ENCODE results near the gene ZYX.
"Not testable (repeated sequence)": the region's sequence is repeated elsewhere in the genome, so short reads cannot be mapped to it uniquely, and the experiment has no call there.

ZYX gene

GRCh38 chr7:143417734-143418383 is 36.7 kb downstream of the ZYX start:
- DNase-seq (ENCODE audit: insufficient read length) (no peak), FAIRE-seq (no peak)
- no peak for TF ChIP-seq TAF1 (IDR thresholded peaks at IDR 0.05; ENCODE audit: borderline replicate concordance, low read depth, low read length)
- no peak for TF ChIP-seq POLR2AphosphoS5 (IDR thresholded peaks at IDR 0.05; ENCODE audit: low read depth, low read length)
- TF ChIP-seq POLR2A (IDR thresholded peaks at IDR 0.05; ENCODE audit: low read depth, low read length) = no peak

- DNase-seq (ENCODE audit: insufficient read length) (no peak), FAIRE-seq (no peak)
- TF ChIP-seq TAF1 (IDR thresholded peaks at IDR 0.05; ENCODE audit: borderline replicate concordance, low read depth, low read length) = no peak
- no peak for TF ChIP-seq POLR2AphosphoS5 (IDR thresholded peaks at IDR 0.05; ENCODE audit: low read depth, low read length)
These were observed 37.7 kb downstream of the ZYX start for GRCh38 chr7:143418681-143419458.

DNA sequence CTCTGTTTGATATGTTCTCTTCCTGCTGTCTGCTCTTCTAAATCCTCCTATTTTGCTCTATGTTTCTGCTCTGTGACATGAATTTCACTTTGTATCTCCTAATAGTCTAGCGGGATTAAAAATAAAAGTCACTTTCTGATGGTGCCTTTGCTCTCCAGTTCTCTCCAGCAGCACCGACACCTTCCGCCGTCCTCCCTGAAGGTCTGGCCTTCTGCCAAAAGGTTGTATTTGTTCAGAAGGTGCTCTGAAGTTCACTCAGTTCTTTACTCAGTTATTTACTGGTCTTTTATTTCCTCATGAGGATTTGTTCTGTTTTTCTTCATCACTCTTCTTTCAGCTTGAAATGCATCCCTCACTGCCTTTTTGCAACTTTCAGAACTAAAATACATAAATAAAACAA is 38.7 kb downstream of the ZYX start:
- DNase-seq (ENCODE audit: insufficient read length) (no peak), FAIRE-seq (no peak)
- TF ChIP-seq POLR2AphosphoS5 (IDR thresholded peaks at IDR 0.05; ENCODE audit: low read depth, low read length) = no peak
- TF ChIP-seq TAF1 (IDR thresholded peaks at IDR 0.05; ENCODE audit: borderline replicate concordance, low read depth, low read length) = no peak

DNA sequence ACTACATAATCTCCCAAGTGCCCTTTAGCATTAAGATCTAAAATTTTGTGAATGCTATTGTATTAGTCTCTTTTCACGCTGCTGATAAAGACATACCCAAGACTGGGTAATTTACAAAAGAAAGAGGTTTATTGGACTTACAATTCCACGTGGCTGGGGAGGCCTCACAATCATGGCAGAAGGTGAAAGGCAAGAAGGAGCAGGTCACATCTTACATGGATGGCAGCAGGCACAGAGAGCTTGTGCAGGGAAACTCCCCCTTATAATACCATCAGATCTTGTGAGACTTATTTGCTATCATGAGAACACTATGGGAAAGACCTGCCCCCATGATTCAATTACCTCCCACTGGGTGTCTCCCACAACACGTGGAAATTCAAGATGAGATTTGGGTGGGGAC is 39.5 kb downstream of the ZYX start:
- FAIRE-seq; DNase-seq (ENCODE audit: insufficient read length): not testable (repeated sequence)

DNA sequence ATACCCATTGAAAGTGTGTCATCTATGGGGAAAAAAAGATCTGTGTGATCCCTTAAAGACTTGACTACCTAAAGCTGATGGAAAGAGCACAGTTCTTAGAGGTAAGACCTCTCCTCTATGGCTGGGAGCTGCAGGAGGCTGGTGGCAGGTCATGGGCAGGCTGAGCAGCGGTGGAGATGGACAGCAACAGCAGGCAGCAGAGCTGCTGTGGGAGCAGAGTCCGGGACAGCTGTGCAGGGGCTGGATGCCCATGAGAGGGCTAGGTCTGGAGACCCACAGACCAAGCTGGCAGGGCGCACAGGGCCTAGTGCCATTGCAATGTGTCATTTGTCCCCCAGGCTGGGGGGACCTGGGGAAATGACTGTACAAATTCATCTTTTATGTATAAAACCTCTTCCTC is 40.9 kb downstream of the ZYX start:
- FAIRE-seq (no peak), DNase-seq (ENCODE audit: insufficient read length) (no peak)
- TF ChIP-seq POLR2A (IDR thresholded peaks at IDR 0.05; ENCODE audit: low read depth, low read length) (no peak), POLR2AphosphoS5 (IDR thresholded peaks at IDR 0.05; ENCODE audit: low read depth, low read length) (no peak), TAF1 (IDR thresholded peaks at IDR 0.05; ENCODE audit: borderline replicate concordance, low read depth, low read length) (no peak)

- DNase-seq (ENCODE audit: insufficient read length); FAIRE-seq: not testable (repeated sequence)
These were observed 43.3 kb downstream of the ZYX start for GRCh38 chr7:143424476-143424875.

GRCh38 chr7:143426479-143427142 is 45.5 kb downstream of the ZYX start:
- DNase-seq (ENCODE audit: insufficient read length) (no peak), FAIRE-seq (no peak)
- no peak for TF ChIP-seq TAF1 (IDR thresholded peaks at IDR 0.05; ENCODE audit: borderline replicate concordance, low read depth, low read length)
- TF ChIP-seq POLR2A (IDR thresholded peaks at IDR 0.05; ENCODE audit: low read depth, low read length) = no peak
- no peak for TF ChIP-seq POLR2AphosphoS5 (IDR thresholded peaks at IDR 0.05; ENCODE audit: low read depth, low read length)

- no peak for DNase-seq (ENCODE audit: insufficient read length)
- TF ChIP-seq POLR2AphosphoS5 (IDR thresholded peaks at IDR 0.05; ENCODE audit: low read depth, low read length) (no peak), POLR2A (IDR thresholded peaks at IDR 0.05; ENCODE audit: low read depth, low read length) (no peak), TAF1 (IDR thresholded peaks at IDR 0.05; ENCODE audit: borderline replicate concordance, low read depth, low read length) (no peak)
- FAIRE-seq = no peak
These were observed 48.9 kb downstream of the ZYX start for GRCh38 chr7:143429770-143430698.

GRCh38 chr7:143431109-143431508 is 50.0 kb downstream of the ZYX start:
- TF ChIP-seq POLR2AphosphoS5 (IDR thresholded peaks at IDR 0.05; ENCODE audit: low read depth, low read length) = no peak
- no peak for TF ChIP-seq TAF1 (IDR thresholded peaks at IDR 0.05; ENCODE audit: borderline replicate concordance, low read depth, low read length)
- no peak for TF ChIP-seq POLR2A (IDR thresholded peaks at IDR 0.05; ENCODE audit: low read depth, low read length)
- DNase-seq (ENCODE audit: insufficient read length) (no peak), FAIRE-seq (no peak)

DNA sequence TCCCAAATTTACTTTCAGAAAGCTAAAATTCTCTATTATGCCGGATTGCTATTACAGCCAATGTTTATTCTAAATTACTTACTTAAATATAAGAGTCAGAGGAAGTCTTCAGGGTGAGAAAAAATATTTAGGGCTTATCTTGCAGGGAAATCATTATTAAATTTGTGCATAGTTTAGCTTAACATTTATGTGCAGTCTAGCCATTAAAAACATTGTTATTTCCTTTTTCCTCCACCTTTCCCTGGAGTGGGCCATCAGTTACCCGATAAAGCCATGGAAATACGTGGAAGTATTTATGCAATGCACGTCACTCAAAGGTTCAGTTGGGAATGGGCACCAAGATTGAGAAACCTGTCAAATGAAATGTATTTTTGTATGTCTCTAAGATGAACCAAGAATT is 52.6 kb downstream of the ZYX start:
- DNase-seq (ENCODE audit: insufficient read length) (no peak), FAIRE-seq (no peak)
- TF ChIP-seq POLR2A (IDR thresholded peaks at IDR 0.05; ENCODE audit: low read depth, low read length) (no peak), POLR2AphosphoS5 (IDR thresholded peaks at IDR 0.05; ENCODE audit: low read depth, low read length) (no peak), TAF1 (IDR thresholded peaks at IDR 0.05; ENCODE audit: borderline replicate concordance, low read depth, low read length) (no peak)

DNA sequence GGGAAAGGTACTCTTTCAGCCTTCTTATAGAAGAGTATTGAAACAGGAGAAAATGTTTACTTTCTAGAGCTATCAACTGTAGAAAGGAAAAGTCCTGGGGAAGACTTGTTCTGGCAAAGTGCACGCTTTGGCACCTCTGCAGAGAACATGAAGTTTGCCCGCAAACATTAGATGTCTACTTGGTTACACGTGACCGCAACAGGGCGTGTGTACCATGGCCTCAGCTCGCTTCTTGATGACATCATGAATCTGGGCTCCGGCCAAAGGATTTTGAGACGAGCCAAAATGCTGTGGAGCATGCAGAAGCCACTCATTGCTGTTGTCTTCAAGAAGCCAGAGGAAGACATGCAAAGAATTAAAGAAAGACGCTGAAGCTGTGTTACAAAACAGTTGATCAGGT is 53.5 kb downstream of the ZYX start:
- no peak for FAIRE-seq
- TF ChIP-seq POLR2AphosphoS5 (IDR thresholded peaks at IDR 0.05; ENCODE audit: low read depth, low read length) (no peak), POLR2A (IDR thresholded peaks at IDR 0.05; ENCODE audit: low read depth, low read length) (no peak), TAF1 (IDR thresholded peaks at IDR 0.05; ENCODE audit: borderline replicate concordance, low read depth, low read length) (no peak)
- DNase-seq (ENCODE audit: insufficient read length) = no peak

Data from GM12892 (cell line).